ENCODE measurements around the gene MOCOS.

- no peak for TF ChIP-seq POLR2A (IDR thresholded peaks at IDR 0.05)
- TF ChIP-seq CTCF (IDR thresholded peaks at IDR 0.05): no peak
- TF ChIP-seq POLR2AphosphoS5 (IDR thresholded peaks at IDR 0.05): no peak
These were observed 120.2 kb downstream of the MOCOS start for GRCh38 chr18:36307513-36307912.
